HepG2 (cell line): ENCODE results near the gene HS6ST1. TPM values are rescaled to one million over a fixed set of nuclear protein-coding genes. Genes with fewer than 3 reads are reported as not detected.
A peak's percentile ranks its signal among the peaks of the same experiment; 100 is the strongest.

ENCODE experiments used
- ARNTL ChIP-seq: sonication (generic); formaldehyde crosslinking; IDR thresholded peaks from 2 replicates; pipeline ENCODE4 v1.4.0; 2020; ENCODE audit warnings: mild to moderate bottlenecking, missing genetic modification reagents
- JARID2 ChIP-seq: sonication (generic); formaldehyde crosslinking; IDR thresholded peaks from 2 replicates; pipeline ENCODE4 v1.8.1; 2023; ENCODE audit warnings: missing genetic modification reagents, inconsistent platforms; ENCODE audit not compliant: insufficient replicate concordance
- JUN ChIP-seq: sonication (generic); formaldehyde crosslinking; IDR thresholded peaks from 2 replicates; pipeline ENCODE4 v1.4.0; 2020; ENCODE audit warnings: mild to moderate bottlenecking, missing genetic modification reagents
- KLF16 ChIP-seq, 2 experiments: sonication (generic) in 1 of 2; formaldehyde crosslinking in 1 of 2; IDR thresholded peaks; 2 replicates each; pipeline versions ENCODE4 v1.6.1 to v1.8.0; 2016 to 2023; ENCODE audit warnings: missing genetic modification reagents in 2 of 2, missing compliant biosample characterization in 1 of 2
- MAX ChIP-seq: IDR thresholded peaks from 2 replicates; pipeline ENCODE4 v1.6.1; 2012; ENCODE audit warnings: inconsistent platforms
- MTF1 ChIP-seq: sonication (generic); formaldehyde crosslinking; IDR thresholded peaks from 2 replicates; pipeline ENCODE4 v1.5.0; 2020; ENCODE audit warnings: missing genetic modification reagents
- PAF1 ChIP-seq: IDR thresholded peaks from 2 replicates; pipeline ENCODE4 v1.6.1; 2016; ENCODE audit warnings: missing genetic modification reagents, missing compliant biosample characterization
- PRPF4 ChIP-seq: fragments of 200-400 bp; formaldehyde crosslinking; IDR thresholded peaks from 2 replicates; pipeline ENCODE4 v1.6.1; 2016; ENCODE audit warnings: low read length, low read depth; ENCODE audit not compliant: poor library complexity, severe bottlenecking
- RBM22 ChIP-seq: fragments of 200-400 bp; formaldehyde crosslinking; optimal IDR thresholded peaks from 2 replicates; pipeline ENCODE3; 2017; ENCODE audit warnings: mild to moderate bottlenecking, low read length, moderate library complexity
- SMAD1 ChIP-seq: sonication (generic); formaldehyde crosslinking; IDR thresholded peaks from 2 replicates; pipeline ENCODE4 v1.4.0; 2020; ENCODE audit warnings: missing genetic modification reagents, low read depth, mild to moderate bottlenecking, borderline replicate concordance
- SMC3 ChIP-seq: IDR thresholded peaks from 2 replicates; pipeline ENCODE4 v1.6.1; 2011; ENCODE audit warnings: low read length, improper control_type of control experiment
- STAT6 ChIP-seq: sonication (generic); formaldehyde crosslinking; IDR thresholded peaks from 2 replicates; pipeline ENCODE4 v1.4.0; 2020; ENCODE audit warnings: missing genetic modification reagents, mild to moderate bottlenecking, borderline replicate concordance
- TCF7 ChIP-seq: sonication (generic); IDR thresholded peaks from 2 replicates; pipeline ENCODE4 v1.6.1; 2016; ENCODE audit warnings: antibody characterized with exemption, low read depth
- ZIK1 ChIP-seq: sonication (generic); formaldehyde crosslinking; IDR thresholded peaks from 2 replicates; pipeline ENCODE4 v1.5.0; 2020; ENCODE audit warnings: mild to moderate bottlenecking, low read depth, missing genetic modification reagents, borderline replicate concordance
- ZMYM2 ChIP-seq: sonication (generic); formaldehyde crosslinking; IDR thresholded peaks from 2 replicates; pipeline ENCODE4 v1.8.0; 2022; ENCODE audit warnings: mild to moderate bottlenecking, missing genetic modification reagents
- ZMYM4 ChIP-seq: sonication (generic); formaldehyde crosslinking; IDR thresholded peaks from 2 replicates; pipeline ENCODE4 v1.8.1; 2023; ENCODE audit warnings: mild to moderate bottlenecking, missing genetic modification reagents
- ZNF18 ChIP-seq: sonication (generic); formaldehyde crosslinking; IDR thresholded peaks from 2 replicates; pipeline ENCODE4 v1.8.0; 2022; ENCODE audit warnings: mild to moderate bottlenecking, missing genetic modification reagents; ENCODE audit not compliant: insufficient replicate concordance
- ZNF446 ChIP-seq: sonication (generic); formaldehyde crosslinking; IDR thresholded peaks from 2 replicates; pipeline ENCODE4 v1.5.0; 2020; ENCODE audit warnings: mild to moderate bottlenecking, missing genetic modification reagents
- ZNF547 ChIP-seq: sonication (generic); formaldehyde crosslinking; IDR thresholded peaks from 2 replicates; pipeline ENCODE4 v1.5.1; 2020; ENCODE audit warnings: mild to moderate bottlenecking, missing genetic modification reagents
- ZNF644 ChIP-seq: IDR thresholded peaks from 2 replicates; pipeline ENCODE4 v1.6.1; 2016; ENCODE audit warnings: low read depth
- ZNF777 ChIP-seq: sonication (generic); formaldehyde crosslinking; IDR thresholded peaks from 2 replicates; pipeline ENCODE4 v1.4.0; 2020; ENCODE audit warnings: missing genetic modification reagents
- ZSCAN12 ChIP-seq: sonication (generic); formaldehyde crosslinking; IDR thresholded peaks from 2 replicates; pipeline ENCODE4 v1.9.0; 2021; ENCODE audit warnings: mild to moderate bottlenecking, missing genetic modification reagents
- polyA plus RNA-seq, 8 experiments: library from polyadenylated mRNA; depleted of rRNA in 3 of 8; stranded (reverse) in 7 of 8; unstranded in 1 of 8; fragments of >200 nt; fragmentation: Illumina TruSeq in 4 of 8; extraction: Trizol in 4 of 8; gene quantifications; 2 replicates each; pipeline versions ENCODE4 v1.2.1 to v1.2.3, GENCODE V29; 2011 to 2016; ENCODE audit warnings: low read depth in 4 of 8, missing spikeins in 1 of 8, mixed read lengths in 1 of 8; ENCODE audit not compliant: insufficient read depth in 1 of 8
- total RNA-seq, 5 experiments: library from RNA; depleted of rRNA; stranded (reverse); fragments of >200 nt; fragmentation: Illumina TruSeq; extraction: Trizol; gene quantifications; 2 replicates each; pipeline ENCODE4 v1.2.3, GENCODE V29; 2016; ENCODE audit warnings: low read depth in 1 of 5
- TF ChIP-seq, protein P1 (sequence below): sonication (generic); formaldehyde crosslinking; IDR thresholded peaks from 2 replicates; pipeline ENCODE4 v1.4.0; 2020; ENCODE audit warnings: low read depth, mild to moderate bottlenecking, missing genetic modification reagents
- TF ChIP-seq, protein P2 (sequence below): sonication (generic); formaldehyde crosslinking; IDR thresholded peaks from 2 replicates; pipeline ENCODE4 v1.4.0; 2020; ENCODE audit warnings: mild to moderate bottlenecking, missing genetic modification reagents
- TF ChIP-seq, protein P3 (sequence below): sonication (generic); formaldehyde crosslinking; IDR thresholded peaks from 2 replicates; pipeline ENCODE4 v1.8.0; 2022; ENCODE audit warnings: missing genetic modification reagents, mild to moderate bottlenecking, borderline replicate concordance

HS6ST1 gene
- total and polyA plus RNA-seq, 2 of the 13 experiments (the other 11 are each of a cell fraction or from before 2014, with no cell fraction given) = 34.5 to 84.6 TPM

DNA sequence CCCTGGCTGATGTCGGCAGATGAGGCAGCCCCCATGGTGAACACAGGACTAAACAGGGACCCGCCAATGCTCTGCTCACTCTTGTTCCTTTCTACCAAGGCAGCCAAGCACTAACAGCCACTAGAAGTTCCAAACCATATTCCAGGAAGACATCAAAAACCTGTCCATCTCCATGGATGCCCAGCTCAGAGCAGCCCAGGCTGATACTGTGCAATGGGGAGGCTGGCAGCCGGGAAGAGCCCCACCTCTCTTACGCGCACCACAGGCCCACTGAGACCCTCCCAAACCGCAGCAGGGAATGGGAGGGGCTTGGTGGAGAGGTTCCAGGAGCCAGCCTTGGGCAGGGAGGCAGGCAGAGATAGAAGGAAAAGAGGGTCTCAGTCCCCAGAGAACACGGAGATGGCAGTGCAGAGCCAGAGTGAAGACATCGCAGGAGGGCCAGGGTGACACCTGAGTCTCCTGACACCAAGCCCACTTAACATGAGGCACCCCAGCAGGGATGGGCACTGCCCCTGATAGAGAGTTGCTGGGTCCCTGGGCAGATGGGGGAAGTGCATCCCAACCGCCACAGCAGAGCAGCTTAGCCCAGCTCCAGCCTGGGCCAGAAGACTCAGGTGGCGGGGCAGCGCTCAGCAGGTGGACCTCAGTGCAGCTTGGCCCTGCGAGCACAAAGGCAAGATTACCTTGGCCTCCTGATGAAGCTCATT lies 3.4 kb downstream of the HS6ST1 start (continued):
- TF ChIP-seq ARNTL = no peak
- TF ChIP-seq ZIK1 = no peak
- no peak for TF ChIP-seq ZNF644 (CRISPR knock-in tag)
- TF ChIP-seq KLF16 (CRISPR knock-in tag; IDR thresholded peaks at IDR 0.05) = no peak
- TF ChIP-seq SMAD1 = no peak
- no peak for TF ChIP-seq ZNF446 (CRISPR knock-in tag)
- TF ChIP-seq JUN = no peak
- no peak for TF ChIP-seq PAF1 (CRISPR knock-in tag)
- TF ChIP-seq, protein P1, sequence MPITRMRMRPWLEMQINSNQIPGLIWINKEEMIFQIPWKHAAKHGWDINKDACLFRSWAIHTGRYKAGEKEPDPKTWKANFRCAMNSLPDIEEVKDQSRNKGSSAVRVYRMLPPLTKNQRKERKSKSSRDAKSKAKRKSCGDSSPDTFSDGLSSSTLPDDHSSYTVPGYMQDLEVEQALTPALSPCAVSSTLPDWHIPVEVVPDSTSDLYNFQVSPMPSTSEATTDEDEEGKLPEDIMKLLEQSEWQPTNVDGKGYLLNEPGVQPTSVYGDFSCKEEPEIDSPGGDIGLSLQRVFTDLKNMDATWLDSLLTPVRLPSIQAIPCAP = no peak
- TF ChIP-seq TCF7 = no peak
- 0 out of 2 replicates have a peak, but pooled peaks have one; percentile 24 for TF ChIP-seq MAX
- no peak for TF ChIP-seq PRPF4
- no peak for TF ChIP-seq ZMYM2 (CRISPR knock-in tag)
- no peak for TF ChIP-seq ZNF18 (CRISPR knock-in tag)
- TF ChIP-seq ZMYM4 (CRISPR knock-in tag) = peak; percentile 47; the same call in 1 of the 2 replicates
- no peak for TF ChIP-seq STAT6 (CRISPR knock-in tag)
- no peak for TF ChIP-seq ZSCAN12 (CRISPR knock-in tag)
- no peak for TF ChIP-seq RBM22
- TF ChIP-seq ZNF777 = no peak
- TF ChIP-seq, protein P2, sequence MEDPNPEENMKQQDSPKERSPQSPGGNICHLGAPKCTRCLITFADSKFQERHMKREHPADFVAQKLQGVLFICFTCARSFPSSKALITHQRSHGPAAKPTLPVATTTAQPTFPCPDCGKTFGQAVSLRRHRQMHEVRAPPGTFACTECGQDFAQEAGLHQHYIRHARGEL (CRISPR knock-in tag) = no peak
- TF ChIP-seq ZNF547 (CRISPR knock-in tag) = no peak
- no peak for TF ChIP-seq JARID2 (CRISPR knock-in tag)
- TF ChIP-seq SMC3 = no peak
- TF ChIP-seq MTF1 (CRISPR knock-in tag) = no peak
- TF ChIP-seq, protein P3, sequence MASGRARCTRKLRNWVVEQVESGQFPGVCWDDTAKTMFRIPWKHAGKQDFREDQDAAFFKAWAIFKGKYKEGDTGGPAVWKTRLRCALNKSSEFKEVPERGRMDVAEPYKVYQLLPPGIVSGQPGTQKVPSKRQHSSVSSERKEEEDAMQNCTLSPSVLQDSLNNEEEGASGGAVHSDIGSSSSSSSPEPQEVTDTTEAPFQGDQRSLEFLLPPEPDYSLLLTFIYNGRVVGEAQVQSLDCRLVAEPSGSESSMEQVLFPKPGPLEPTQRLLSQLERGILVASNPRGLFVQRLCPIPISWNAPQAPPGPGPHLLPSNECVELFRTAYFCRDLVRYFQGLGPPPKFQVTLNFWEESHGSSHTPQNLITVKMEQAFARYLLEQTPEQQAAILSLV (CRISPR knock-in tag) = no peak
